H9 (cell line): ENCODE results near the gene CAVIN4. TPM values are rescaled to one million over a fixed set of nuclear protein-coding genes. Genes with fewer than 3 reads are reported as not detected.

Experiments used
- DNase-seq: peaks from one replicate; pipeline ENCODE4 v3.0.0-alpha.2; 2017
- H2AFZ ChIP-seq: one replicate; pipeline ENCODE4 v1.6.1; 2013; ENCODE audit warnings: mild to moderate bottlenecking, low read length, control low read depth, moderate library complexity
- H2AK5ac ChIP-seq: 2 replicates; pipeline ENCODE4 v1.6.1; 2013; ENCODE audit warnings: low read length, control low read depth, mixed read lengths; ENCODE audit not compliant: insufficient read length
- H2BK120ac ChIP-seq: one replicate; pipeline ENCODE4 v1.6.1; 2013; ENCODE audit warnings: low read depth, mild to moderate bottlenecking, low read length, control low read depth, inconsistent platforms; ENCODE audit not compliant: poor library complexity, severe bottlenecking
- H2BK12ac ChIP-seq: 2 replicates; pipeline ENCODE4 v1.6.1; 2013; ENCODE audit warnings: low read length, control low read depth, mixed read lengths, low read depth; ENCODE audit not compliant: insufficient read length
- H2BK15ac ChIP-seq: 2 replicates; pipeline ENCODE4 v1.6.1; 2013; ENCODE audit warnings: low read depth, low read length, control low read depth
- H2BK20ac ChIP-seq: one replicate; pipeline ENCODE4 v1.6.1; 2013; ENCODE audit warnings: low read depth, mild to moderate bottlenecking, low read length, control low read depth, inconsistent platforms; ENCODE audit not compliant: poor library complexity, severe bottlenecking
- H2BK5ac ChIP-seq: 2 replicates; pipeline ENCODE4 v1.6.1; 2013; ENCODE audit warnings: low read length, control low read depth, mixed read lengths; ENCODE audit not compliant: insufficient read length
- H3K14ac ChIP-seq: 2 replicates; pipeline ENCODE4 v1.6.1; 2013; ENCODE audit warnings: low read length, control low read depth; ENCODE audit not compliant: insufficient read depth
- H3K18ac ChIP-seq: 2 replicates; pipeline ENCODE4 v1.6.1; 2013; ENCODE audit warnings: low read depth, mild to moderate bottlenecking, mixed read lengths, low read length, control low read depth; ENCODE audit not compliant: insufficient read length
- H3K23ac ChIP-seq: 2 replicates; pipeline ENCODE4 v1.6.1; 2013; ENCODE audit warnings: low read length, control low read depth, mixed read lengths, low read depth; ENCODE audit not compliant: insufficient read length
- H3K23me2 ChIP-seq: 2 replicates; pipeline ENCODE4 v1.6.1; 2013; ENCODE audit warnings: low read depth, mild to moderate bottlenecking, mixed read lengths, low read length, control low read depth; ENCODE audit not compliant: insufficient read length, poor library complexity, severe bottlenecking
- H3K27ac ChIP-seq: 2 replicates; pipeline ENCODE4 v1.5.1; 2013; ENCODE audit warnings: low read length, control low read depth, mixed read lengths, low read depth; ENCODE audit not compliant: insufficient read length
- H3K27me3 ChIP-seq: 2 replicates; pipeline ENCODE4 v1.6.1; 2013; ENCODE audit warnings: low read length, control low read depth, inconsistent platforms; ENCODE audit not compliant: insufficient read depth
- H3K4ac ChIP-seq: 2 replicates; pipeline ENCODE4 v1.6.1; 2013; ENCODE audit warnings: low read depth, mild to moderate bottlenecking, control low read depth, inconsistent platforms, low read length, moderate library complexity
- H3K4me1 ChIP-seq: 2 replicates; pipeline ENCODE4 v1.6.1; 2013; ENCODE audit warnings: low read length, control low read depth, inconsistent platforms; ENCODE audit not compliant: insufficient read depth
- H3K4me2 ChIP-seq: 2 replicates; pipeline ENCODE4 v1.6.1; 2013; ENCODE audit warnings: low read length, control low read depth, mixed read lengths; ENCODE audit not compliant: insufficient read length, insufficient read depth
- H3K56ac ChIP-seq: 2 replicates; pipeline ENCODE4 v1.6.1; 2013; ENCODE audit warnings: low read depth, mild to moderate bottlenecking, mixed read lengths, low read length, control low read depth; ENCODE audit not compliant: insufficient read length
- H3K79me1 ChIP-seq: 2 replicates; pipeline ENCODE4 v1.6.1; 2013; ENCODE audit warnings: low read depth, mild to moderate bottlenecking, moderate library complexity, low read length, control low read depth, inconsistent platforms; ENCODE audit not compliant: insufficient read depth, poor library complexity, severe bottlenecking
- H3K79me2 ChIP-seq: 2 replicates; pipeline ENCODE4 v1.6.1; 2013; ENCODE audit warnings: low read length, control low read depth, inconsistent platforms; ENCODE audit not compliant: insufficient read depth
- H3K9ac ChIP-seq: 2 replicates; pipeline ENCODE4 v1.6.1; 2013; ENCODE audit warnings: low read length, control low read depth, mixed read lengths; ENCODE audit not compliant: insufficient read length; ENCODE audit errors: extremely low read depth
- H3K9me3 ChIP-seq: one replicate; pipeline ENCODE4 v1.6.1; 2013; ENCODE audit warnings: low read depth, low read length, inconsistent platforms; ENCODE audit not compliant: control insufficient read depth
- H3T11ph ChIP-seq: one replicate; pipeline ENCODE4 v1.6.1; 2013; ENCODE audit warnings: mild to moderate bottlenecking, low read length, control low read depth, inconsistent platforms
- H4K20me1 ChIP-seq: one replicate; pipeline ENCODE4 v1.6.1; 2013; ENCODE audit not compliant: control insufficient read depth, insufficient read length, insufficient read depth
- H4K5ac ChIP-seq: 2 replicates; pipeline ENCODE4 v1.6.1; 2013; ENCODE audit warnings: low read depth, mild to moderate bottlenecking, mixed read lengths, low read length, control low read depth; ENCODE audit not compliant: insufficient read length
- H4K8ac ChIP-seq: replicated peaks from 2 replicates; pipeline ENCODE4 v1.6.1; 2013; ENCODE audit warnings: low read length, control low read depth, mixed read lengths, low read depth; ENCODE audit not compliant: insufficient read length
- H4K91ac ChIP-seq: 2 replicates; pipeline ENCODE4 v1.6.1; 2013; ENCODE audit warnings: low read depth, mild to moderate bottlenecking, moderate library complexity, mixed read lengths, low read length, control low read depth; ENCODE audit not compliant: insufficient read length
- H3K27ac Mint-ChIP-seq, 3 experiments: 2 replicates in 2 of 3; 3 replicates in 1 of 3; pipeline ENCODE4 v1.8.0; 2020 to 2021; ENCODE audit warnings: mixed read lengths in 3 of 3, mild to moderate bottlenecking in 1 of 3, moderate library complexity in 1 of 3
- H3K27me3 Mint-ChIP-seq: 2 replicates; pipeline ENCODE4 v1.8.0; 2021; ENCODE audit warnings: low read depth, mild to moderate bottlenecking, moderate library complexity, mixed read lengths
- H3K36me3 Mint-ChIP-seq, 3 experiments: 2 replicates in 2 of 3; 3 replicates in 1 of 3; pipeline ENCODE4 v1.8.0; 2020 to 2021; ENCODE audit warnings: low read depth in 3 of 3, mixed read lengths in 3 of 3; ENCODE audit not compliant: insufficient read depth in 1 of 3
- H3K4me1 Mint-ChIP-seq, 2 experiments: 2 replicates each; pipeline ENCODE4 v1.8.0; 2020; ENCODE audit warnings: mixed read lengths in 2 of 2
- H3K4me3 Mint-ChIP-seq, 2 experiments: 2 replicates in 1 of 2; 3 replicates in 1 of 2; pipeline ENCODE4 v1.8.0; 2020 to 2021; ENCODE audit warnings: mild to moderate bottlenecking in 2 of 2, mixed read lengths in 2 of 2, moderate library complexity in 1 of 2
- H3K9me3 Mint-ChIP-seq, 2 experiments: 2 replicates in 1 of 2; 3 replicates in 1 of 2; pipeline ENCODE4 v1.8.0; 2020; ENCODE audit warnings: mild to moderate bottlenecking in 2 of 2, mixed read lengths in 2 of 2, moderate library complexity in 1 of 2
- WGBS: extraction: QIAGEN DNeasy Blood & Tissue Kit; methylation state at CpG from one replicate; pipeline ENCODE4 v1.1.7; 2013; ENCODE audit warnings: missing lambda C conversion rate, low lambda C conversion rate, mixed read lengths; ENCODE audit not compliant: insufficient read length; ENCODE audit errors: extremely low coverage; 5-methylcytosine and 5-hydroxymethylcytosine counted together
- total RNA-seq: library from RNA; stranded (reverse); gene quantifications from 2 replicates; pipeline ENCODE4 v1.2.1, GENCODE V29; 2021
- TF ChIP-seq, protein P1 (sequence below): fragments of 200-600 bp; sonication (generic); conservative IDR thresholded peaks from 3 replicates; pipeline ENCODE4 v1.8.0; 2021; ENCODE audit warnings: antibody characterized with exemption, mild to moderate bottlenecking

CAVIN4 gene
- total RNA-seq, 1 experiment from 2014 or later, result 7.3 TPM

DNA sequence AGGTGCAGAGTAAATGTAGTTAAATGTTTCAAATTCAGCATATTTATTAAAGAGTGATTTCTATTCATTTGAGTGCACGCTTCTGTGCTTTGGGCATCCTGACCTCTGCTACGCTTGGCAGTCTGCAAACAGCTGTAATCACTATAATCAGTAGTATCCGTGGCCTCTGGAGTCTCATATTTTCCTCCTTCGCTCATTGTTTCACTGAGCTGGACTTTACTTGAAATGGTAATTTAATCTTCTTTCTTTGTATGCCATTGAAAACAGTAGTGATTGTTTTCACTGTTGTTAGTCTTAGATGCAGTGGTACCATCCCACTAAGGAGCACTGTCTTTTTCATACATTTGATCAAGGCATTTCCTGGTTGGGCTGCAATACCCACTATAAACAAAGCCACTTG is 43.5 kb upstream of the CAVIN4 start:
- Histone ChIP-seq H3K79me1 (peaks cover 3% of the 10 kb centered on the region), H3K79me2 (no peaks in the 10 kb centered on the region), H2BK15ac (no peak overlapping the region), H3K56ac (no peak overlapping the region), H3K27ac (no peak overlapping the region), H4K20me1 (no peaks in the 10 kb centered on the region), H3K4me2 (no peak overlapping the region), H2BK20ac (no peak overlapping the region), H3K18ac (no peak overlapping the region), H2BK12ac (no peak overlapping the region), H3K14ac (no peak overlapping the region), H3K4ac (no peak overlapping the region), H4K5ac (no peak overlapping the region), H3K23ac (no peak overlapping the region), H2AFZ (no peak overlapping the region), H4K8ac (no peak overlapping the region), H3K9ac (no peak overlapping the region), H3K27me3 (no peaks in the 10 kb centered on the region), H3K4me1 (no peaks in the 10 kb centered on the region), H3K9me3 (no peaks in the 10 kb centered on the region), H3K23me2 (peaks cover 2% of the 10 kb centered on the region), H3T11ph (no peak overlapping the region), H2AK5ac (no peak overlapping the region), H4K91ac (no peak overlapping the region), H2BK120ac (no peak overlapping the region), H2BK5ac (no peak overlapping the region)
- peaks cover 38 to 61% (median 40%) of the 10 kb centered on the region in 3 experiments for H3K36me3 Mint-ChIP-seq
- H3K27ac Mint-ChIP-seq, result 0 out of 7 replicates have a peak overlapping the region, but pooled peaks of 1 of the 3 experiments have one; percentile 51
- no peak for DNase-seq
- WGBS, result no CpG with 5 or more reads among the region's 4 CpGs
- H3K4me3 Mint-ChIP-seq, result no peak overlapping the region
- peaks cover 4 to 6% of the 10 kb centered on the region in 2 experiments; a peak in 4 of 5 replicates for H3K9me3 Mint-ChIP-seq
- TF ChIP-seq, protein P1, sequence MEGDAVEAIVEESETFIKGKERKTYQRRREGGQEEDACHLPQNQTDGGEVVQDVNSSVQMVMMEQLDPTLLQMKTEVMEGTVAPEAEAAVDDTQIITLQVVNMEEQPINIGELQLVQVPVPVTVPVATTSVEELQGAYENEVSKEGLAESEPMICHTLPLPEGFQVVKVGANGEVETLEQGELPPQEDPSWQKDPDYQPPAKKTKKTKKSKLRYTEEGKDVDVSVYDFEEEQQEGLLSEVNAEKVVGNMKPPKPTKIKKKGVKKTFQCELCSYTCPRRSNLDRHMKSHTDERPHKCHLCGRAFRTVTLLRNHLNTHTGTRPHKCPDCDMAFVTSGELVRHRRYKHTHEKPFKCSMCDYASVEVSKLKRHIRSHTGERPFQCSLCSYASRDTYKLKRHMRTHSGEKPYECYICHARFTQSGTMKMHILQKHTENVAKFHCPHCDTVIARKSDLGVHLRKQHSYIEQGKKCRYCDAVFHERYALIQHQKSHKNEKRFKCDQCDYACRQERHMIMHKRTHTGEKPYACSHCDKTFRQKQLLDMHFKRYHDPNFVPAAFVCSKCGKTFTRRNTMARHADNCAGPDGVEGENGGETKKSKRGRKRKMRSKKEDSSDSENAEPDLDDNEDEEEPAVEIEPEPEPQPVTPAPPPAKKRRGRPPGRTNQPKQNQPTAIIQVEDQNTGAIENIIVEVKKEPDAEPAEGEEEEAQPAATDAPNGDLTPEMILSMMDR, result no peak
- peaks cover 8 to 9% of the 10 kb centered on the region in 2 experiments for H3K4me1 Mint-ChIP-seq
- no peaks in the 10 kb centered on the region for H3K27me3 Mint-ChIP-seq
